Smooth muscle cell (in vitro differentiated cells): Measurements from ENCODE around the gene INPP5A. TPM values are rescaled to one million over a fixed set of nuclear protein-coding genes. Genes with fewer than 3 reads are reported as not detected.

ENCODE experiments used
- DNase-seq: peaks from one replicate; lab custom pipeline; 2025; ENCODE audit not compliant: unreplicated experiment; lab: John Stamatoyannopoulos, UW
- H2AFZ ChIP-seq: fragments of 200-600 bp; sonication (generic); 2 replicates; pipeline ENCODE4 v1.6.0; 2016; ENCODE audit warnings: antibody characterized with exemption, low read depth, mild to moderate bottlenecking
- H3F3A ChIP-seq: fragments of 200-600 bp; sonication (generic); 2 replicates; pipeline ENCODE4 v1.6.0; 2017; ENCODE audit warnings: antibody characterized with exemption, low read depth
- H3K27ac ChIP-seq: fragments of 200-600 bp; sonication (generic); 2 replicates; pipeline ENCODE4 v1.5.1; 2016; ENCODE audit warnings: low read depth, mild to moderate bottlenecking
- H3K27me3 ChIP-seq: fragments of 200-600 bp; sonication (generic); 2 replicates; pipeline ENCODE4 v1.6.1; 2016; ENCODE audit warnings: low read depth, mild to moderate bottlenecking
- H3K36me3 ChIP-seq: fragments of 200-600 bp; sonication (generic); 2 replicates; pipeline ENCODE4 v1.5.1; 2016; ENCODE audit warnings: low read depth
- H3K4me1 ChIP-seq: fragments of 200-600 bp; sonication (generic); 2 replicates; pipeline ENCODE4 v1.5.1; 2016; ENCODE audit warnings: low read depth
- H3K4me2 ChIP-seq: fragments of 200-600 bp; sonication (generic); 2 replicates; pipeline ENCODE4 v1.6.0; 2016; ENCODE audit warnings: mild to moderate bottlenecking
- H3K4me3 ChIP-seq: fragments of 200-600 bp; sonication (generic); 2 replicates; pipeline ENCODE4 v1.5.1; 2016; ENCODE audit warnings: mild to moderate bottlenecking
- H3K79me2 ChIP-seq: fragments of 200-600 bp; sonication (generic); 2 replicates; pipeline ENCODE4 v1.6.0; 2016; ENCODE audit warnings: low read depth, mild to moderate bottlenecking
- H3K9ac ChIP-seq: fragments of 200-600 bp; sonication (generic); 2 replicates; pipeline ENCODE4 v1.6.0; 2016; ENCODE audit warnings: low read depth
- H3K9me3 ChIP-seq: fragments of 200-600 bp; sonication (generic); replicated peaks from 2 replicates; pipeline ENCODE4 v1.5.1; 2016; ENCODE audit warnings: low read depth
- H4K20me1 ChIP-seq: fragments of 200-600 bp; sonication (generic); 2 replicates; pipeline ENCODE4 v1.6.0; 2016; ENCODE audit warnings: low read depth
- CTCF ChIP-seq: fragments of 200-600 bp; sonication (generic); IDR thresholded peaks from 2 replicates; pipeline ENCODE4 v1.5.1; 2017; ENCODE audit warnings: borderline replicate concordance, mild to moderate bottlenecking, antibody characterized with exemption; ENCODE audit not compliant: insufficient read depth, poor library complexity, severe bottlenecking
- WGBS: methylation state at CpG from one replicate; pipeline ENCODE4 v1.1.7; 2016; ENCODE audit warnings: low lambda C conversion rate; 5-methylcytosine and 5-hydroxymethylcytosine counted together
- polyA plus RNA-seq: library from polyadenylated mRNA; unstranded; fragments of >200 nt; fragmentation: Nextera tagmentation; extraction: Ambion mirVana; gene quantifications from 2 replicates; pipeline ENCODE4 v1.2.1, GENCODE V29; 2016
- total RNA-seq: library from RNA; depleted of rRNA; stranded (reverse); fragments of >200 nt; gene quantifications from 2 replicates; pipeline ENCODE4 v1.2.3, GENCODE V29; 2014

INPP5A gene
- total and polyA plus RNA-seq, 2 experiments from 2014 or later: 48.0 to 55.9 TPM

GRCh38 chr10:132810807-132811700 is 273.5 kb downstream of the INPP5A start:
- no peak for DNase-seq
- Histone ChIP-seq H2AFZ (no peak overlapping the region), H3K27me3 (no peaks in the 10 kb centered on the region), H3K79me2 (no peaks in the 10 kb centered on the region), H3K9me3 (no peaks in the 10 kb centered on the region), H4K20me1 (no peaks in the 10 kb centered on the region), H3K4me1 (no peaks in the 10 kb centered on the region), H3K9ac (no peak overlapping the region), H3K27ac (no peak overlapping the region), H3K36me3 (no peaks in the 10 kb centered on the region), H3F3A (no peaks in the 10 kb centered on the region), H3K4me3 (no peak overlapping the region), H3K4me2 (no peak overlapping the region)
- no peak for TF ChIP-seq CTCF
- WGBS: 88% methylated on average over 32 of the region's 33 CpGs

- no peak overlapping the region for H3K4me3 ChIP-seq
- H2AFZ ChIP-seq: no peak overlapping the region
- H3K79me2 ChIP-seq: no peaks in the 10 kb centered on the region
- H3F3A ChIP-seq: no peaks in the 10 kb centered on the region
- no peaks in the 10 kb centered on the region for H3K4me1 ChIP-seq
- H3K27me3 ChIP-seq: no peaks in the 10 kb centered on the region
- H3K36me3 ChIP-seq: no peaks in the 10 kb centered on the region
- H3K9ac ChIP-seq: no peak overlapping the region
- 90% methylated on average over 26 of the region's 26 CpGs for WGBS
- no peak overlapping the region for H3K4me2 ChIP-seq
- no peaks in the 10 kb centered on the region for H3K9me3 ChIP-seq
- H4K20me1 ChIP-seq: no peaks in the 10 kb centered on the region
- no peak for DNase-seq
- TF ChIP-seq CTCF: no peak
- no peak overlapping the region for H3K27ac ChIP-seq
These were observed 274.4 kb downstream of the INPP5A start for GRCh38 chr10:132811891-132812481.

- no peaks in the 10 kb centered on the region for H3F3A ChIP-seq
- no peak overlapping the region for H3K27ac ChIP-seq
- no peaks in the 10 kb centered on the region for H4K20me1 ChIP-seq
- no peak overlapping the region for H3K4me3 ChIP-seq
- H3K9me3 ChIP-seq: no peaks in the 10 kb centered on the region
- no peak overlapping the region for H3K9ac ChIP-seq
- no peak for TF ChIP-seq CTCF
- H3K36me3 ChIP-seq: no peaks in the 10 kb centered on the region
- no peaks in the 10 kb centered on the region for H3K4me1 ChIP-seq
- no peaks in the 10 kb centered on the region for H3K27me3 ChIP-seq
- H3K4me2 ChIP-seq: no peak overlapping the region
- H3K79me2 ChIP-seq: no peaks in the 10 kb centered on the region
- no peak for DNase-seq
- WGBS: 89% methylated on average over 5 of the region's 11 CpGs
- no peak overlapping the region for H2AFZ ChIP-seq
These were observed 274.9 kb downstream of the INPP5A start for GRCh38 chr10:132812520-132812919.
